ENCODE results near the gene CELF2.

Gene CELF2

DNA sequence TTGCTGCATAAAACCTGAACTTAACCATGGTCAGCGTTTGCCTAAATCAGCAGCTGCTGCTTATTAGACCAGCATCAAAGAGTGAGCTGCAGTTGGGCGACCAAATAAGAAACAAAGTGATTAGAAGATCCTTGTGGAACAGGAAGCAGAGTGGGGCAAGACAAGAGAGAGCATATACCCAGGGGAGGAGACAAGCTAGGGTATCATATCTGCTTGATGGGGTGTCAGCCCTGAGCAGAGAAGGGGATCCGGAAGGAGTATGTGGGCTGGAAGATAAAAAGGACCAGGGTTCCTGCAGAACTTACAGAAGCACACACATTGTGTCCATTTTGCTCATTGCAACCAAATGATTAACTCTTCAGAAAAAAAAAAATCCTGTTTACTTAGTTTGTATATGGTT is 213.6 kb downstream of the CELF2 start:
- Histone ChIP-seq H3K4me1 (ENCODE audit: control insufficient read depth, low read depth, low read length) (peaks cover 6% of the 10 kb centered on the region), H3K27me3 (ENCODE audit: control insufficient read depth, insufficient read depth, low read length) (no peaks in the 10 kb centered on the region), H3K9me3 (ENCODE audit: control insufficient read depth, low read depth, low read length) (no peaks in the 10 kb centered on the region), H3K27ac (ENCODE audit: low read length) (no peak overlapping the region), H3K36me3 (ENCODE audit: control insufficient read depth, low read depth, low read length) (no peaks in the 10 kb centered on the region), H3K9ac (ENCODE audit: low read length) (no peak overlapping the region), H3K4me3 (ENCODE audit: low read length) (no peak overlapping the region)

DNA sequence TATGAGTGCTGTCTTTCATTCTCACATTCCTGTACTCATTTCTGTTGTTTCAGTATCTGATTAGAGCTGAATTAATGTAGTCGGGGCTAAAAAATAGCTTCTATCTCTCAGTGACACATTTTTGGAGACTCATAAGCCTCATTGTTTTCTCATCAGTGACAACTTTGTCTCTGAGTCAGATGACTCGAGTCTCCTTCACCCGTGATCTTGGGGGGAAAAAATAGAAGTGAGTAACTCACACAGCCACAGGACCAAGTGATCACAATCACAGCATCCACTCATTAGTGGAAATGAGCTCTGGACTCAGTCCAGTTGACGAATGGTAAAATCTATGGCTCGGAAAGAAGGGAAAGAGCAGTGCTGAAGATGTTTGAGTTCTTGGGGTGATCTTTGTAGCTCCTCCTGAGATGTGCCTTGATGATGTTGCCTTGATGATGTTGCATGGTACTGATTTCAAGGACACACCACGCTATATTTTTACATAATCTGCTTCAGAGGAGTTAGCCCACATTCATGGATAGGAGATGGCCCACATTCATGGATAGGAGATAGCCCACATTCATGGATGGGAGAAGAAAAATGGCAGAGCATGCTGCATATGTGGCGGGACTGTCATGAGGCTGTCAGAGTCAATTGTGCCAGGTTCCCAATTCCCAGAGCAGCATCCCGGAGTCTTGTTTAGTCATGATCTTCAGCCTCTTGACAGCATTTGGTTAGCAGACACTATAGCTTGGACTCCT is 214.7 kb downstream of the CELF2 start:
- no peak overlapping the region for H3K4me3 ChIP-seq (ENCODE audit: low read length)
- no peaks in the 10 kb centered on the region for H3K27me3 ChIP-seq (ENCODE audit: control insufficient read depth, insufficient read depth, low read length)
- H3K9me3 ChIP-seq (ENCODE audit: control insufficient read depth, low read depth, low read length): no peaks in the 10 kb centered on the region
- H3K27ac ChIP-seq (ENCODE audit: low read length): no peak overlapping the region
- H3K9ac ChIP-seq (ENCODE audit: low read length): no peak overlapping the region
- no peaks in the 10 kb centered on the region for H3K36me3 ChIP-seq (ENCODE audit: control insufficient read depth, low read depth, low read length)
- no peaks in the 10 kb centered on the region for H3K4me1 ChIP-seq (ENCODE audit: control insufficient read depth, low read depth, low read length)

DNA sequence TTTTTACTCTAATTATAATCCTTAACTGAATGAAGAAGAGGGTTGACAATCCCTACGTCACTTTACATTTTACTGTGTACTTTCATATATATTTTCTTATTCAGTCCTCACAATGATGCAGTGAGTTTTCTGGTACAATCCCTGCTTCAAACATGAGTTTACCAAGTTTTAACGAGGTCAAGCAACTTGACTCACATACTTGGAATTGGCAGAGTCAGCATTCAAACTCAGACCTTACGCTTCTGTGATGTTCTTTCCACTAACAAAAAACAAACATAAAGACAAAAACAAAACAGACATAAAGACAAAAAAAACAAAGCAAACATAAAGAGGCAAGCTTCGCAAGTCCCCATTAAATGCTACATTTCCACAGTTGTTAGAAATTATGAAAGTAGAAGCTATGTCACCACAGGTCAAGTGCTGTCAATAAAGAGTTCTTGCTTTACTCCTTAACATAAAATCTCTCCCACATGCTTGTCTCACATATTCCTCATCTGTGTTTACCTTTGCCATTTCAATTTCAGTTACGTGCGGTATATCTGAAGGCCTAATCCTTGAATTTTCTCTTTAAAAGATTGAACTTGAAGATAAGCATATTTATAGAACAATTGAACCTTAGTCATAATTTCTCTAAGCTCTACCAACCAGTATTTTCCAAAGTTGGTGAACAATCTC is 217.3 kb downstream of the CELF2 start:
- Histone ChIP-seq H3K36me3 (ENCODE audit: control insufficient read depth, low read depth, low read length) (no peaks in the 10 kb centered on the region), H3K9ac (ENCODE audit: low read length) (no peak overlapping the region), H3K27me3 (ENCODE audit: control insufficient read depth, insufficient read depth, low read length) (no peaks in the 10 kb centered on the region), H3K4me1 (ENCODE audit: control insufficient read depth, low read depth, low read length) (no peaks in the 10 kb centered on the region), H3K27ac (ENCODE audit: low read length) (no peak overlapping the region), H3K9me3 (ENCODE audit: control insufficient read depth, low read depth, low read length) (no peaks in the 10 kb centered on the region), H3K4me3 (ENCODE audit: low read length) (no peak overlapping the region)

DNA sequence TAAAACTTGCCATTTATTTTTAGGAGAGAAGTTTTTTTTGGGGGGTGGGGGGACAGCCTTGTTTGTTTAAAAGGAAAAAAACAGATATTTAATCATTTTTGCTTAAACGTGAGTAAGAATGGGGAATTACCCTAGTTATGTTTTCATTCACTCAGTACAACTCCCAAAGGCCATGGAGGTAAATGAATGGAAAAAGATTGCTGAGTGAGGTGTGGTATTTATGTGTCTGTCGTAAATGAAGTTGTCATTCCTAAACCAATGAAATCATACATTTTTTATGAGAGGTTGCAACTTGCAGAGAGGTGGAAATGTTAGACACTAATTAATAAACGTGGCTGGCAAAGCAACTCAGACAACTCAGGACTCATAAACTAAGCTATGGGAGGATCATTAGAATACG is 218.1 kb downstream of the CELF2 start:
- Histone ChIP-seq H3K9ac (ENCODE audit: low read length) (no peak overlapping the region), H3K27ac (ENCODE audit: low read length) (no peak overlapping the region), H3K36me3 (ENCODE audit: control insufficient read depth, low read depth, low read length) (no peaks in the 10 kb centered on the region), H3K27me3 (ENCODE audit: control insufficient read depth, insufficient read depth, low read length) (no peaks in the 10 kb centered on the region), H3K9me3 (ENCODE audit: control insufficient read depth, low read depth, low read length) (no peaks in the 10 kb centered on the region), H3K4me3 (ENCODE audit: low read length) (no peak overlapping the region), H3K4me1 (ENCODE audit: control insufficient read depth, low read depth, low read length) (no peaks in the 10 kb centered on the region)

DNA sequence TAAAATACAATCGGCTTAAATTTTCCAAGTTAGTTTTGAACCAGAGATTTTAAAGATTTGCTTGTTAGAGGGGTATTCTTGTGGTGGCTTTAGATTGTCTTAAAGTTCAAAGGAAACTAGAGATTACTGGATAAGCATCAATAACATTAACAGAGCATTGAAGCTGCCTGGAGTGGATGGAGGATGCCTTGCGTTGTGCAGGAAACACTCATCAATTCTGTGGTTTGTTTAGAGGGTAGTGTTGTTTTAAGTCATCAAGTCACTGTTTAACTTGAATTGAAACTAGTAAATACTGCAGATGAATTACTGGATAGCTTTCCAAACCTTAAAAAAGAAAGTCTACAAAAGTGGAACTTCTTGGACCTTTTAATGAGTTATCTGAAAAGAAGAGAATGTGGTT is 218.6 kb downstream of the CELF2 start:
- no peaks in the 10 kb centered on the region for H3K4me1 ChIP-seq (ENCODE audit: control insufficient read depth, low read depth, low read length)
- no peak overlapping the region for H3K9ac ChIP-seq (ENCODE audit: low read length)
- H3K36me3 ChIP-seq (ENCODE audit: control insufficient read depth, low read depth, low read length): no peaks in the 10 kb centered on the region
- no peaks in the 10 kb centered on the region for H3K9me3 ChIP-seq (ENCODE audit: control insufficient read depth, low read depth, low read length)
- no peaks in the 10 kb centered on the region for H3K27me3 ChIP-seq (ENCODE audit: control insufficient read depth, insufficient read depth, low read length)
- no peak overlapping the region for H3K4me3 ChIP-seq (ENCODE audit: low read length)
- H3K27ac ChIP-seq (ENCODE audit: low read length): no peak overlapping the region

DNA sequence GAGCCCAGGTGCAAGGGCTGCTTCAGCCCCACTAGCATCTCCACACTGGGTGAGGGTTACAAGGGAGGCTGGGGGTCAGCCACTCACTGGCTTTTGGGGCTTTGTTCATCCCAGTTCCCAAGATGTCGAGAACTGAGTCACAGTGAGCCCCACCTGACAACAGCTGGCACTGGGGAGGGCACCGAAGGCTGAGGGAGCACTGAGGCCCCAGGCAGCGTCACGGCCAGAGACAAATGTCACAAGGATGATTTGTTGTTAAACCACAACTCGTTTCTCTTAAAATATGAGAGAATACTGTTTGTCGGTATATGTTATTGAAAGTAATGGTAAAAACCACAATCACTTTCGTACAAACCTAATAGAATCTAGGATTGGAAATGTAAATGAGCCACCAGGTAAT is 219.9 kb downstream of the CELF2 start:
- no peaks in the 10 kb centered on the region for H3K36me3 ChIP-seq (ENCODE audit: control insufficient read depth, low read depth, low read length)
- no peak overlapping the region for H3K4me3 ChIP-seq (ENCODE audit: low read length)
- H3K9ac ChIP-seq (ENCODE audit: low read length): no peak overlapping the region
- no peaks in the 10 kb centered on the region for H3K27me3 ChIP-seq (ENCODE audit: control insufficient read depth, insufficient read depth, low read length)
- no peaks in the 10 kb centered on the region for H3K4me1 ChIP-seq (ENCODE audit: control insufficient read depth, low read depth, low read length)
- no peaks in the 10 kb centered on the region for H3K9me3 ChIP-seq (ENCODE audit: control insufficient read depth, low read depth, low read length)
- no peak overlapping the region for H3K27ac ChIP-seq (ENCODE audit: low read length)

DNA sequence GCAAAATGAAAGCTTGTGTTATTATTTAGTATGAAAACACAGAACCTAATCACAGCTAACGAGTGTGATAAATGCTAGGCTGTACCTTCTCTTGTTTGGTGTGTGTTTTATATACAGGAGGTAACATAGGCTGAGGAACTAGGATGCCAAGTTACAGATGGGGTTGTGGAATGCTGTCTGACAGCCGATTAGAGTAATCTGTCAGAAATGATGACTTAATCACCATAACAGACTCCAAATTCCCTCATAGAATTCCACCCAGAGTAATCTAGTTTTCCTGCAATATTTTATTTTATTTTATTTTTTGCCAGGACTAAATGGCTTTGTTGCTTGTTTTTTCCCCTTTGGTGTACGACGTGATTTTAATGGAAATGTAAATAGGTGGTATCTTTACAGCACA is 221.2 kb downstream of the CELF2 start:
- no peak overlapping the region for H3K9ac ChIP-seq (ENCODE audit: low read length)
- no peaks in the 10 kb centered on the region for H3K4me1 ChIP-seq (ENCODE audit: control insufficient read depth, low read depth, low read length)
- no peaks in the 10 kb centered on the region for H3K27me3 ChIP-seq (ENCODE audit: control insufficient read depth, insufficient read depth, low read length)
- no peak overlapping the region for H3K27ac ChIP-seq (ENCODE audit: low read length)
- H3K9me3 ChIP-seq (ENCODE audit: control insufficient read depth, low read depth, low read length): no peaks in the 10 kb centered on the region
- H3K36me3 ChIP-seq (ENCODE audit: control insufficient read depth, low read depth, low read length): no peaks in the 10 kb centered on the region
- no peak overlapping the region for H3K4me3 ChIP-seq (ENCODE audit: low read length)

DNA sequence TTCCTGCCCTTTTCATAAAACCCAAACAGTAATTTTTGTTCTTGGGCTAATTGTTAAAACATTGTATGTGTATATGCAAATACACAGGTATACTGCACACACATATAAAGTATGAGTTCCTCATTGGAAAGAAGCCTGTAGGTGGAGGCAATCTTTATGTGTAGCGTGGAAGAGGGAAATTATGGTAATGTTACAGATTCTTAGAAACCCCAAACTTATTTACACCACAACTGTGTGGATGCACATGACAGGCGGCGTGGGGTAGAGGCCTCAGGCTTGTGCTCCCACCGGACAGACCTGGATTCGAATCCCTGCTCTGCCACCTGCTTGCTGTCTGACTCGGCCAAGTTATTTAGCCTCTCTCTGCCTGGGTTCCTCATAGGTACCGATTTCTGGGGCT is 223.0 kb downstream of the CELF2 start:
- no peaks in the 10 kb centered on the region for H3K4me1 ChIP-seq (ENCODE audit: control insufficient read depth, low read depth, low read length)
- no peaks in the 10 kb centered on the region for H3K9me3 ChIP-seq (ENCODE audit: control insufficient read depth, low read depth, low read length)
- H3K36me3 ChIP-seq (ENCODE audit: control insufficient read depth, low read depth, low read length): no peaks in the 10 kb centered on the region
- H3K27me3 ChIP-seq (ENCODE audit: control insufficient read depth, insufficient read depth, low read length): no peaks in the 10 kb centered on the region
- H3K27ac ChIP-seq (ENCODE audit: low read length): no peak overlapping the region
- H3K9ac ChIP-seq (ENCODE audit: low read length): no peak overlapping the region
- H3K4me3 ChIP-seq (ENCODE audit: low read length): no peak overlapping the region

DNA sequence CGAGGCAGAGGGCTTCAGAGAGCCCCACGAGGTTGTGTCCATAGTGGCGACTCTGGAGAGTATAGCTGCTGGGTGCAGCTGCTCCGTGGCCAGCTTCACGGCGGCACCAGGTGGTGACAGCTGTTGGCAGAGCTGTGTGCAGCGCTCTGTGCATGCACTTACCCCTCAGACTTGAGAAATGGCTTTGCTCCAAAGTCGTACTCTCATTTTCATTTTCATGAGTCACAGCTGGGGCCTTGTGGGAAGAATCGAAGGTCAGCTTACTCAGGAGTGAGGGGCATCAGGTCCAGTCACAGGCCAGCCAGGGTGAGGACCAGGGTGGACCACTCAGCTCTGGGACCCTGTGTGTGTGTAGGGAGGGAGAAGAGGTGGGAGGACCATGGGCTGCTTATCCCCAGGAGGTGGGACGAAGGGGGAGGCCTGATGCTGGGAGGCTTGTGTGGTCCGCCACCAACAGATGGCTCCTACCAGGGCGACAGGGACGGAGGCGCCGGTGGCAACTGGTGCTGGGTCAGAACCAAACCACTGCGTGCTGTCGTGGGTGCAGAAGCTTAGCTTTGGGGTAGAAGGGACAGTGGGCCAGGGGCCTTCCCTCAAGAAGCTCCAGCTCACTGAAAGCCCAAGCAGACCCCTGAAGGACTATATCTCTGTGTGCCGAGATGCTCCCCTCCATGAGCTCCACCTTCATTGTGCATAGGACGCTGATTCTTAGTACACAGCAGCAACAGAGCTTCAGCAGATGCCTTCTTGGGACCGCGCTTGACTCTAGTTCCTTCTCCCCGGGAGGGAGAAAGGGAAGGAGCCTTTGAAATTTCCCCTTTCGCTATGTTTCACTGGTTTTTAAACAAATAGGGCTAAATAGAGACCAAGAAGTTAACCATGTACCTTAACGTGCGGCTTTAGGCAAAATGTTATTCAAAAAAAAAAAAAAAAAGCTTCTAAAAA is 225.0 kb downstream of the CELF2 start:
- Histone ChIP-seq H3K4me3 (ENCODE audit: low read length) (no peak overlapping the region), H3K9ac (ENCODE audit: low read length) (no peak overlapping the region), H3K27ac (ENCODE audit: low read length) (no peak overlapping the region)

DNA sequence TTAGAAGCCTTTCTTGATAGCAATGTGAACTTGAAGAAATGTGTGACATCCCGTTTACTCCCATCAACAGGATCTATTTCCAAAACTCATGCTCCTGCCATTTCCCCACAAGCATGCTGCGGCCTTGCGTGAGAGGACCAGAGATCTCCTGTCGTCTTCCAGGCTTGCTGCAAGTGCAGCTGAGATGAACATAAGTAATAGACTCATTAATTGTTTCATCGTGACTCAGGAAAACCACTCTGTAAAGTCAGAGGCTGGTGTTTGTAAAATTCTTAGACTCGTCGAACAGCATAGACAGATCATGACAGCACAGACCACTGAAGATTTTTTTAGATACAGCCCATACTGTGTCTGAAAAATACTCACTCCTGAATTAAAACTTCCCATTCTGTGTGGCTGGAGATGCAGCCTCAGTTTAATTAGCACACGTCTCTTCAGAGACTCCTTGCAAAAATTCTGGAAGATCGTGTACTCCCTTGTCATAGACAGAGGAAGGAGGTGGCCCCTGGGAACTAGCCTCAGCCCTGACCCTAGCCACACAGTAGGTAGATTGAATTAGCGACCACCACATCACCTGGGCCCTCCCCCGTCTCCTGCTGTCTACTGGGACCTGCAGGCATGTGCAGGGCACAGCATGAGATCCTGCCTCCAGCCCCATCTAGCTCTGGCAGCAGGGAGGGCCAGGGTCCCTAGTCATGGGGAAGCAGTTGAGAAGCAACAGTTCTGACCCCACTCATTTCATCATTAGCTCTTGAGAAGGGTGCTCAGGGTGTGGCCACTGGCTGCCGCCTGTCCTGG is 226.0 kb downstream of the CELF2 start:
- Histone ChIP-seq H3K9me3 (ENCODE audit: control insufficient read depth, low read depth, low read length) (no peaks in the 10 kb centered on the region), H3K4me3 (ENCODE audit: low read length) (no peak overlapping the region), H3K27ac (ENCODE audit: low read length) (no peak overlapping the region), H3K36me3 (ENCODE audit: control insufficient read depth, low read depth, low read length) (no peaks in the 10 kb centered on the region), H3K4me1 (ENCODE audit: control insufficient read depth, low read depth, low read length) (peaks cover under 1% of the 10 kb centered on the region), H3K27me3 (ENCODE audit: control insufficient read depth, insufficient read depth, low read length) (no peaks in the 10 kb centered on the region), H3K9ac (ENCODE audit: low read length) (no peak overlapping the region)

More for the DNA sequence above, 225.0 kb downstream of the CELF2 start:
- H3K36me3 ChIP-seq (ENCODE audit: control insufficient read depth, low read depth, low read length): no peaks in the 10 kb centered on the region
- no peaks in the 10 kb centered on the region for H3K9me3 ChIP-seq (ENCODE audit: control insufficient read depth, low read depth, low read length)
- H3K27me3 ChIP-seq (ENCODE audit: control insufficient read depth, insufficient read depth, low read length): no peaks in the 10 kb centered on the region
- H3K4me1 ChIP-seq (ENCODE audit: control insufficient read depth, low read depth, low read length): no peaks in the 10 kb centered on the region

DNA sequence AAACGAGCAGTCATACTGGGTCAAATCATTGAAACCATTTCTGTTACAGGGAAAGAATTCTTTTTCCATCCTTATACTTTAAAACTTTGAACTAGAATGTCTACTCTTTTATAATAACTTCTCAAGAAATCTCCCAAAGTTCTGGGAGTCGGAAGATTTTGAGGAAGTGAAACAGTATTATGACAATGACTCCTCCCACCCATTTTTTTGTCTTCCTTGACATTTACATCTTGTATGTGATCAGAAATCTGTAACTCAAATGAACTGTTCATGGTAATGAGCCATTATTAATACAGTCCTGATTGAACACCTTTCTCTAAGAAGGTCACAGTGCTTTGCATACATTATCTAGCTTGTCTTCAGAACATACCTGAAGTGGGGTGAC is 227.4 kb downstream of the CELF2 start:
- H3K9ac ChIP-seq (ENCODE audit: low read length): no peak overlapping the region
- no peaks in the 10 kb centered on the region for H3K36me3 ChIP-seq (ENCODE audit: control insufficient read depth, low read depth, low read length)
- H3K4me1 ChIP-seq (ENCODE audit: control insufficient read depth, low read depth, low read length): peaks cover 14% of the 10 kb centered on the region
- H3K27ac ChIP-seq (ENCODE audit: low read length): no peak overlapping the region
- no peaks in the 10 kb centered on the region for H3K27me3 ChIP-seq (ENCODE audit: control insufficient read depth, insufficient read depth, low read length)
- H3K9me3 ChIP-seq (ENCODE audit: control insufficient read depth, low read depth, low read length): no peaks in the 10 kb centered on the region
- H3K4me3 ChIP-seq (ENCODE audit: low read length): no peak overlapping the region
